DOHH2 (cell line): ENCODE results near the gene GPR108.

Experiments used
- H3F3A ChIP-seq: fragments of 200-600 bp; sonication (generic), shearing (Covaris generic); 2 replicates; pipeline ENCODE4 v1.6.0; 2016; ENCODE audit warnings: antibody characterized with exemption, mild to moderate bottlenecking; ENCODE audit not compliant: control insufficient read depth, insufficient read depth
- H3K27ac ChIP-seq: fragments of 200-600 bp; sonication (generic); 2 replicates; pipeline ENCODE4 v1.5.1; 2014; ENCODE audit warnings: low read depth, mild to moderate bottlenecking, low read length, moderate library complexity
- H3K27me3 ChIP-seq: fragments of 200-600 bp; sonication (generic); 2 replicates; pipeline ENCODE4 v1.6.1; 2014; ENCODE audit warnings: mild to moderate bottlenecking, low read length, mixed read lengths; ENCODE audit not compliant: control insufficient read depth
- H3K36me3 ChIP-seq: fragments of 200-600 bp; sonication (generic); 2 replicates; pipeline ENCODE4 v1.6.1; 2014; ENCODE audit warnings: mild to moderate bottlenecking, low read length, moderate library complexity, mixed read lengths; ENCODE audit not compliant: control insufficient read depth
- H3K4me1 ChIP-seq: fragments of 200-600 bp; sonication (generic); 2 replicates; pipeline ENCODE4 v1.6.1; 2014; ENCODE audit warnings: mild to moderate bottlenecking, low read length, mixed read lengths; ENCODE audit not compliant: control insufficient read depth
- H3K4me2 ChIP-seq: fragments of 200-600 bp; sonication (generic); 2 replicates; pipeline ENCODE4 v1.6.0; 2014; ENCODE audit warnings: mild to moderate bottlenecking, low read length, moderate library complexity
- H3K4me3 ChIP-seq: fragments of 200-600 bp; sonication (generic); 2 replicates; pipeline ENCODE4 v1.5.1; 2014; ENCODE audit warnings: mild to moderate bottlenecking, low read length, mixed read lengths
- H3K79me2 ChIP-seq: fragments of 200-600 bp; sonication (generic); 2 replicates; pipeline ENCODE4 v1.6.1; 2014; ENCODE audit warnings: mild to moderate bottlenecking, low read length, mixed read lengths; ENCODE audit not compliant: control insufficient read depth
- H3K9me2 ChIP-seq: fragments of 200-600 bp; sonication (generic); replicated peaks from 2 replicates; pipeline ENCODE4 v1.6.1; 2014; ENCODE audit warnings: mild to moderate bottlenecking, low read length, mixed read lengths; ENCODE audit not compliant: control insufficient read depth
- H3K9me3 ChIP-seq: fragments of 200-600 bp; sonication (generic); 2 replicates; pipeline ENCODE4 v1.6.1; 2014; ENCODE audit warnings: antibody characterized with exemption, low read length, mixed read lengths; ENCODE audit not compliant: control insufficient read depth, insufficient read depth
- H4K20me1 ChIP-seq: fragments of 200-600 bp; sonication (generic); 2 replicates; pipeline ENCODE4 v1.6.0; 2014; ENCODE audit warnings: low read depth, mild to moderate bottlenecking, antibody characterized with exemption, low read length, moderate library complexity; ENCODE audit not compliant: control insufficient read depth, insufficient read depth
- CTCF ChIP-seq: fragments of 200-600 bp; sonication (generic); IDR thresholded peaks from one replicate; pipeline ENCODE4 v1.5.1; 2014; ENCODE audit warnings: antibody characterized with exemption, mild to moderate bottlenecking, low read depth, low read length; ENCODE audit not compliant: poor library complexity, severe bottlenecking
- EZH2phosphoT487 ChIP-seq: fragments of 200-600 bp; sonication (generic); IDR thresholded peaks from 2 replicates; pipeline ENCODE4 v1.6.1; 2017; ENCODE audit warnings: borderline replicate concordance, mild to moderate bottlenecking, antibody characterized with exemption, low read length, moderate library complexity, mixed read lengths

GPR108 gene

GRCh38 chr19:6713773-6714692 is 23.3 kb downstream of the GPR108 start:
- Histone ChIP-seq H3K4me1 (no peaks in the 10 kb centered on the region), H3K4me3 (no peak overlapping the region), H3K79me2 (no peaks in the 10 kb centered on the region), H3F3A (0 out of 2 replicates have a peak, but pooled peaks cover 6% of the 10 kb centered on the region), H3K9me2 (no peaks in the 10 kb centered on the region), H3K36me3 (no peaks in the 10 kb centered on the region), H3K27me3 (peaks cover 7% of the 10 kb centered on the region), H3K4me2 (no peak overlapping the region), H3K9me3 (no peaks in the 10 kb centered on the region), H3K27ac (no peak overlapping the region), H4K20me1 (no peaks in the 10 kb centered on the region)
- TF ChIP-seq CTCF = no peak
- no peak for TF ChIP-seq EZH2phosphoT487

- H4K20me1 ChIP-seq = no peaks in the 10 kb centered on the region
- no peak overlapping the region for H3K4me3 ChIP-seq
- TF ChIP-seq EZH2phosphoT487 = no peak
- TF ChIP-seq CTCF = no peak
- H3K27ac ChIP-seq = no peak overlapping the region
- no peaks in the 10 kb centered on the region for H3K4me1 ChIP-seq
- no peaks in the 10 kb centered on the region for H3K79me2 ChIP-seq
- peaks cover 10% of the 10 kb centered on the region for H3K27me3 ChIP-seq
- H3K9me3 ChIP-seq = no peaks in the 10 kb centered on the region
- H3F3A ChIP-seq = 0 out of 2 replicates have a peak, but pooled peaks cover 6% of the 10 kb centered on the region
- no peaks in the 10 kb centered on the region for H3K9me2 ChIP-seq
- no peaks in the 10 kb centered on the region for H3K36me3 ChIP-seq
- no peak overlapping the region for H3K4me2 ChIP-seq
Measured at GRCh38 chr19:6712692-6713670, 24.4 kb downstream of the GPR108 start.

GRCh38 chr19:6712231-6712630 is 25.1 kb downstream of the GPR108 start:
- no peaks in the 10 kb centered on the region for H3K9me3 ChIP-seq
- H4K20me1 ChIP-seq = no peaks in the 10 kb centered on the region
- no peaks in the 10 kb centered on the region for H3K9me2 ChIP-seq
- H3F3A ChIP-seq = 0 out of 2 replicates have a peak, but pooled peaks cover 3% of the 10 kb centered on the region
- TF ChIP-seq EZH2phosphoT487 (no peak), CTCF (no peak)
- no peak overlapping the region for H3K4me3 ChIP-seq
- no peak overlapping the region for H3K27ac ChIP-seq
- no peaks in the 10 kb centered on the region for H3K36me3 ChIP-seq
- H3K4me1 ChIP-seq = no peaks in the 10 kb centered on the region
- H3K79me2 ChIP-seq = no peaks in the 10 kb centered on the region
- H3K27me3 ChIP-seq = peaks cover 10% of the 10 kb centered on the region
- H3K4me2 ChIP-seq = no peak overlapping the region
